Measurements from ENCODE around the gene HSPBAP1. TPM values are rescaled to one million over a fixed set of nuclear protein-coding genes. Genes with fewer than 3 reads are reported as not detected.

HSPBAP1 gene, protein sequence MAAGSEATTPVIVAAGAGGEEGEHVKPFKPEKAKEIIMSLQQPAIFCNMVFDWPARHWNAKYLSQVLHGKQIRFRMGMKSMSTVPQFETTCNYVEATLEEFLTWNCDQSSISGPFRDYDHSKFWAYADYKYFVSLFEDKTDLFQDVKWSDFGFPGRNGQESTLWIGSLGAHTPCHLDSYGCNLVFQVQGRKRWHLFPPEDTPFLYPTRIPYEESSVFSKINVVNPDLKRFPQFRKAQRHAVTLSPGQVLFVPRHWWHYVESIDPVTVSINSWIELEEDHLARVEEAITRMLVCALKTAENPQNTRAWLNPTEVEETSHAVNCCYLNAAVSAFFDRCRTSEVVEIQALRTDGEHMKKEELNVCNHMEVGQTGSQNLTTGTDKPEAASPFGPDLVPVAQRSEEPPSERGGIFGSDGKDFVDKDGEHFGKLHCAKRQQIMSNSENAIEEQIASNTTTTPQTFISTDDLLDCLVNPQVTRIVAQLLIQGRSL
- polyA plus RNA-seq (2013, experiment 1 of 2), result 4.7 TPM
- 5.1 TPM for polyA plus RNA-seq (2013, experiment 2 of 2)

DNA sequence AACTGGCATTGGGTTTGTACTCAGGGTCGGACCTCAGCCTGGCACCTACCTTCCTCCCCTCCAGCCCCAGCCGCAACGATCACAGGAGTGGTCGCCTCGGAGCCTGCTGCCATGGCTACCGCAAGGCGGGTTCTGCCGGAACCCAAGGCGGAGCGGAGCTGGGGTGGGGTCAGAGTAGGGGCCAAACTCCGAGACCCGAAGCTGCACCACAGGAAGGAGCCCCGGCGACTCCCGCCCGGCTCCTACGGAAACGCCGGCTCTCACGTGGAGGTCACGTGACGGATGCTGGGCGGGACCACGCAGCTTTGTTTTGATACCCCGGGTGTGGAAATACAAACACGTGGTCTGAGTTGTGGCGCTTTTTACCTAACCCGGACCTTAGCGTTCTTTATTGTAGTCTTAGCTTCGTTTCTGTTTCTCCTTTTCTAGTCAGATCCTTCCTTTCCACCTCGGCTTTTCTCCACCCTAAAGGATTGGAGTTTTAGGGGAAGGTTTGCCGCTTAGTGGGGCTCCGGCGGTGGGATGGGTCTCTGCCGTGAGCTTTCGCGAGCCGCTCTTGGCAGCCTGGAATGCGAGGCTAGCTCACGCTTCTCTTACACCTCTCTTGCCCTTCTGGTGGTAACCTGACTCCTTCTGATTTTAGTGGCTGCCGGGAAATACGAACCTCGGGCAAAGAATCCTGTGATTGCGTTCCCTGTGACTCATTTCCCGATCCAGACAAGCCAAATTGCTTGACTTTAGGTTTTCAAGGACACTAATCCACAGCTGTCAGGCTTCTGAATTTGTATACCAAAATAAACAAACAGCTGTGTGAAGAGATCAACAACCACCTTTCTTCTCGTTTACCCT is at the start of gene HSPBAP1:
Gene HSPBAP1, minus strand, starts transcription at position 264 of the 849 bp plus-strand sequence. Its CDS starts 151 bp downstream, at position 113.
- no peak within 1 kb of the TSS for H4K5ac ChIP-seq (ENCODE audit: low read length)
- H2BK15ac ChIP-seq (replicated peaks; ENCODE audit: low read depth), result no peak within 1 kb of the TSS
- H3K56ac ChIP-seq (ENCODE audit: low read length), result peak within 1 kb of the TSS; percentile 97
- H3K18ac ChIP-seq (ENCODE audit: low read length), result peak within 1 kb of the TSS; percentile 85
- no peak within 1 kb of the TSS for H2BK120ac ChIP-seq (ENCODE audit: low read depth, low read length)
- DNase-seq, result peak; percentile 98
- peaks cover 2% of the 10 kb centered on the region for H3K4me1 ChIP-seq (ENCODE audit: control insufficient read depth, low read depth, low read length)
- H3K4ac ChIP-seq (ENCODE audit: low read depth, low read length), result no peak within 1 kb of the TSS
- H2BK5ac ChIP-seq (ENCODE audit: low read length), result no peak within 1 kb of the TSS
- peaks cover 2% of the 10 kb centered on the region for H3K79me1 ChIP-seq (ENCODE audit: low read length)
- H3K27me3 ChIP-seq (ENCODE audit: insufficient read depth, low read length, poor library complexity), result no peaks in the 10 kb centered on the region
- no peaks in the 10 kb centered on the region for H3K79me2 ChIP-seq (ENCODE audit: control insufficient read depth, insufficient read depth, low read length)
- H4K8ac ChIP-seq (ENCODE audit: low read depth, low read length), result no peak within 1 kb of the TSS
- H3K36me3 ChIP-seq (ENCODE audit: control insufficient read depth, insufficient read depth, low read length), result no peaks in the 10 kb centered on the region
- no peak within 1 kb of the TSS for H3K23ac ChIP-seq (ENCODE audit: low read length)
- H3K9ac ChIP-seq (ENCODE audit: low read length), result peak within 1 kb of the TSS; percentile 86
- peak within 1 kb of the TSS; percentile 74 for H3K4me3 ChIP-seq (ENCODE audit: low read length)
- WGBS (ENCODE audit: extremely low coverage, insufficient coverage, low lambda C conversion rate), result no CpG with 5 or more reads among the region's 46 CpGs
- no peak within 1 kb of the TSS for H2AK5ac ChIP-seq (ENCODE audit: low read length)
- peak within 1 kb of the TSS; percentile 88 for H3K4me2 ChIP-seq (ENCODE audit: low read length)
- peak within 1 kb of the TSS; percentile 60 for H3K27ac ChIP-seq (ENCODE audit: low read depth, low read length)

- Histone ChIP-seq H2BK120ac (ENCODE audit: low read depth, low read length) (no peak overlapping the region), H3K79me1 (ENCODE audit: low read length) (no peaks in the 10 kb centered on the region), H3K27me3 (ENCODE audit: insufficient read depth, low read length, poor library complexity) (no peaks in the 10 kb centered on the region), H3K4me2 (ENCODE audit: low read length) (no peak overlapping the region), H4K8ac (ENCODE audit: low read depth, low read length) (no peak overlapping the region), H2AK5ac (ENCODE audit: low read length) (no peak overlapping the region), H4K5ac (ENCODE audit: low read length) (no peak overlapping the region), H3K79me2 (ENCODE audit: control insufficient read depth, insufficient read depth, low read length) (no peaks in the 10 kb centered on the region), H3K56ac (ENCODE audit: low read length) (no peak overlapping the region), H2BK15ac (replicated peaks; ENCODE audit: low read depth) (no peak overlapping the region), H3K27ac (ENCODE audit: low read depth, low read length) (no peak overlapping the region), H3K18ac (ENCODE audit: low read length) (no peak overlapping the region), H3K23ac (ENCODE audit: low read length) (no peak overlapping the region), H2BK5ac (ENCODE audit: low read length) (no peak overlapping the region), H3K4me1 (ENCODE audit: control insufficient read depth, low read depth, low read length) (no peaks in the 10 kb centered on the region), H3K4ac (ENCODE audit: low read depth, low read length) (no peak overlapping the region), H3K4me3 (ENCODE audit: low read length) (no peak overlapping the region), H3K36me3 (ENCODE audit: control insufficient read depth, insufficient read depth, low read length) (no peaks in the 10 kb centered on the region), H3K9ac (ENCODE audit: low read length) (no peak overlapping the region)
- WGBS (ENCODE audit: extremely low coverage, insufficient coverage, low lambda C conversion rate), result no CpG with 5 or more reads among the region's 2 CpGs
- DNase-seq, result no peak
These were observed 42.0 kb upstream of the HSPBAP1 start for GRCh38 chr3:122835590-122835989.

DNA sequence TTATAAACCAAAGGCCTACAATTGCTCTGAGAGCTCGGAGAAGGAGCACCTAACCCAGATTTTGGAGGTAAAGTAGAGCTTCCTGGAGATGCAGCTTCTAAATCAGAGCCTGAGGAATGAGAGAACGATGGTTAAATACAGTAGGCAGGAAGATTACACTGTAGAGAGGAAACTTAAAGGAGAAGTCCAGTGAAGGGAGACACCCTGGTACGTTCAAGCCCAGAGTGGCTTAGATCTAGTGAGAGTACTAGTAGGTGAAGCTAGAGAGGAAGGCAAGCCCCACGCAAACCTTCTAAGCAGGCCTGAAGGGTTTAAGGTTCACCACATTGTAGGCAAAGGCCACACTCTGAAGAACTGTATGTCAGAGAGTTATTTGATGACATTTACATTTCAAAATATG is 34.6 kb upstream of the HSPBAP1 start:
- Histone ChIP-seq H3K56ac (ENCODE audit: low read length) (no peak overlapping the region), H3K23ac (ENCODE audit: low read length) (no peak overlapping the region), H2BK120ac (ENCODE audit: low read depth, low read length) (no peak overlapping the region), H2AK5ac (ENCODE audit: low read length) (no peak overlapping the region), H3K9ac (ENCODE audit: low read length) (no peak overlapping the region), H3K4me3 (ENCODE audit: low read length) (no peak overlapping the region), H3K18ac (ENCODE audit: low read length) (no peak overlapping the region), H4K5ac (ENCODE audit: low read length) (no peak overlapping the region), H3K4me1 (ENCODE audit: control insufficient read depth, low read depth, low read length) (no peaks in the 10 kb centered on the region), H2BK15ac (replicated peaks; ENCODE audit: low read depth) (no peak overlapping the region), H3K27me3 (ENCODE audit: insufficient read depth, low read length, poor library complexity) (no peaks in the 10 kb centered on the region), H3K36me3 (ENCODE audit: control insufficient read depth, insufficient read depth, low read length) (no peaks in the 10 kb centered on the region), H3K4ac (ENCODE audit: low read depth, low read length) (no peak overlapping the region), H3K27ac (ENCODE audit: low read depth, low read length) (no peak overlapping the region), H3K79me1 (ENCODE audit: low read length) (no peaks in the 10 kb centered on the region), H4K8ac (ENCODE audit: low read depth, low read length) (no peak overlapping the region), H3K4me2 (ENCODE audit: low read length) (no peak overlapping the region), H2BK5ac (ENCODE audit: low read length) (no peak overlapping the region), H3K79me2 (ENCODE audit: control insufficient read depth, insufficient read depth, low read length) (no peaks in the 10 kb centered on the region)
- no peak for DNase-seq
- no CpG with 5 or more reads among the region's 4 CpGs for WGBS (ENCODE audit: extremely low coverage, insufficient coverage, low lambda C conversion rate)

GRCh38 chr3:122826278-122826677 is 32.6 kb upstream of the HSPBAP1 start:
- Histone ChIP-seq H3K56ac (ENCODE audit: low read length) (no peak overlapping the region), H3K4me2 (ENCODE audit: low read length) (no peak overlapping the region), H2BK5ac (ENCODE audit: low read length) (no peak overlapping the region), H2AK5ac (ENCODE audit: low read length) (no peak overlapping the region), H4K8ac (ENCODE audit: low read depth, low read length) (no peak overlapping the region), H3K9ac (ENCODE audit: low read length) (no peak overlapping the region), H3K18ac (ENCODE audit: low read length) (no peak overlapping the region), H3K4me1 (ENCODE audit: control insufficient read depth, low read depth, low read length) (no peaks in the 10 kb centered on the region), H3K79me2 (ENCODE audit: control insufficient read depth, insufficient read depth, low read length) (no peaks in the 10 kb centered on the region), H2BK15ac (replicated peaks; ENCODE audit: low read depth) (no peak overlapping the region), H3K27me3 (ENCODE audit: insufficient read depth, low read length, poor library complexity) (no peaks in the 10 kb centered on the region), H3K36me3 (ENCODE audit: control insufficient read depth, insufficient read depth, low read length) (no peaks in the 10 kb centered on the region), H3K27ac (ENCODE audit: low read depth, low read length) (no peak overlapping the region), H3K23ac (ENCODE audit: low read length) (no peak overlapping the region), H4K5ac (ENCODE audit: low read length) (no peak overlapping the region), H2BK120ac (ENCODE audit: low read depth, low read length) (no peak overlapping the region), H3K4me3 (ENCODE audit: low read length) (no peak overlapping the region), H3K79me1 (ENCODE audit: low read length) (no peaks in the 10 kb centered on the region), H3K4ac (ENCODE audit: low read depth, low read length) (no peak overlapping the region)
- no peak for DNase-seq
- WGBS (ENCODE audit: extremely low coverage, insufficient coverage, low lambda C conversion rate), result no CpG with 5 or more reads among the region's 1 CpG

- Histone ChIP-seq H3K9ac (ENCODE audit: low read length) (no peak overlapping the region), H3K4me2 (ENCODE audit: low read length) (no peak overlapping the region), H3K36me3 (ENCODE audit: control insufficient read depth, insufficient read depth, low read length) (no peaks in the 10 kb centered on the region), H3K79me2 (ENCODE audit: control insufficient read depth, insufficient read depth, low read length) (no peaks in the 10 kb centered on the region), H3K27me3 (ENCODE audit: insufficient read depth, low read length, poor library complexity) (no peaks in the 10 kb centered on the region), H3K4me3 (ENCODE audit: low read length) (no peak overlapping the region), H2BK5ac (ENCODE audit: low read length) (no peak overlapping the region), H3K79me1 (ENCODE audit: low read length) (no peaks in the 10 kb centered on the region), H4K5ac (ENCODE audit: low read length) (no peak overlapping the region), H3K56ac (ENCODE audit: low read length) (no peak overlapping the region), H3K23ac (ENCODE audit: low read length) (no peak overlapping the region), H3K4me1 (ENCODE audit: control insufficient read depth, low read depth, low read length) (no peaks in the 10 kb centered on the region), H3K27ac (ENCODE audit: low read depth, low read length) (no peak overlapping the region), H2AK5ac (ENCODE audit: low read length) (no peak overlapping the region), H4K8ac (ENCODE audit: low read depth, low read length) (no peak overlapping the region), H3K18ac (ENCODE audit: low read length) (no peak overlapping the region), H2BK120ac (ENCODE audit: low read depth, low read length) (no peak overlapping the region), H3K4ac (ENCODE audit: low read depth, low read length) (no peak overlapping the region), H2BK15ac (replicated peaks; ENCODE audit: low read depth) (no peak overlapping the region)
- WGBS (ENCODE audit: extremely low coverage, insufficient coverage, low lambda C conversion rate), result no CpG with 5 or more reads among the region's 4 CpGs
- DNase-seq, result no peak
These were observed 31.8 kb upstream of the HSPBAP1 start for GRCh38 chr3:122825460-122825859.
